ENCODE data around the gene CELF1.

DNA sequence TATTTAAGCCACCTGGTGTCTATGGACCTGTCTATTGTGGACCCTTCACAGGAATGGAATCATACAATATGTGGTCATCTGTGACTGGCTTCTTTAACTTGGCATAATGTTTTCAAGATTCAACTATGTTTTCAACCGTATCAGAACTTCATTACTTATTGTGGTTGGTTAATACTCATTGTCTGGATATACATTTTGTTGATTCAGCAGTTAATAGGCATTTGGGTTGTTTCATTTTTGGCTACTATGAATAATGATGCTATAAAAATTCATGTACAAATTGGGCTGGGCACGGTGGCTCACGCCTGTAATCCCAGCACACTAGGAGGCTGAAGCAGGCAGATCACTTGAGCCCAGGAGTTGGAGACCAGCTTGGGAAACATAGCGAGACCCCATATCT, 101.5 kb downstream of the CELF1 start:
- TF ChIP-seq, protein P1, sequence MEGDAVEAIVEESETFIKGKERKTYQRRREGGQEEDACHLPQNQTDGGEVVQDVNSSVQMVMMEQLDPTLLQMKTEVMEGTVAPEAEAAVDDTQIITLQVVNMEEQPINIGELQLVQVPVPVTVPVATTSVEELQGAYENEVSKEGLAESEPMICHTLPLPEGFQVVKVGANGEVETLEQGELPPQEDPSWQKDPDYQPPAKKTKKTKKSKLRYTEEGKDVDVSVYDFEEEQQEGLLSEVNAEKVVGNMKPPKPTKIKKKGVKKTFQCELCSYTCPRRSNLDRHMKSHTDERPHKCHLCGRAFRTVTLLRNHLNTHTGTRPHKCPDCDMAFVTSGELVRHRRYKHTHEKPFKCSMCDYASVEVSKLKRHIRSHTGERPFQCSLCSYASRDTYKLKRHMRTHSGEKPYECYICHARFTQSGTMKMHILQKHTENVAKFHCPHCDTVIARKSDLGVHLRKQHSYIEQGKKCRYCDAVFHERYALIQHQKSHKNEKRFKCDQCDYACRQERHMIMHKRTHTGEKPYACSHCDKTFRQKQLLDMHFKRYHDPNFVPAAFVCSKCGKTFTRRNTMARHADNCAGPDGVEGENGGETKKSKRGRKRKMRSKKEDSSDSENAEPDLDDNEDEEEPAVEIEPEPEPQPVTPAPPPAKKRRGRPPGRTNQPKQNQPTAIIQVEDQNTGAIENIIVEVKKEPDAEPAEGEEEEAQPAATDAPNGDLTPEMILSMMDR (IDR thresholded peaks at IDR 0.05; ENCODE audit: low read length): no peak
- TF ChIP-seq EZH2 (optimal IDR thresholded peaks at IDR 0.05; ENCODE audit: low read depth, low read length): no peak

Measured in MM.1S (cell line).